C1 segment of cervical spinal cord (tissue), 14 donors: ENCODE data around the gene SMAD4.

Experiments
- DNase-seq, 14 donors: peaks; one replicate each; lab custom pipeline; 2025; lab: John Stamatoyannopoulos, UW

Gene SMAD4

GRCh38 chr18:51021226-51021965 is 8.6 kb upstream of the SMAD4 start:
- DNase-seq, result peak in 1 of 14 donors; percentile 32

DNA sequence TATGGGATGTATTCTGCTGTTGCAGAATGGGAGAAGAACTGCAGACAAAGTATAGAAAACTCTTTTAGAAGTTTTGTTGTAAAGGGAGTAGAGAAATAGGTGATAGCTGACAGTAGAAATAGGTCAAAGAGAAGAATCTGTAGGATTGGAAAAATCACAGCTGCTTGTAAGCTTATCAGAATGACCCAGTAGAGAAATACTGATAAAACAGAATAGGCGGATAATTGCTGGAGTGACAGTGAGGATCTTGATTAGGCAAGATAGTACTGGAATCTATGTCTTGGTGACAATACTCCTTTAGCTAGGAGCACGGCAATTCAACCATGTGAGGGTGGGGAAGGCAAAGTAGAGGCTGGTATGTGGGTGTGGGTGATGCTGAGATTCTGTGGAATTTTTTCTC is 4.5 kb upstream of the SMAD4 start:
- DNase-seq, result no peak

GRCh38 chr18:51028201-51028805 is 1.7 kb upstream of the SMAD4 start:
- peak in 2 of 14 donors; percentile 36 to 95 for DNase-seq

DNA sequence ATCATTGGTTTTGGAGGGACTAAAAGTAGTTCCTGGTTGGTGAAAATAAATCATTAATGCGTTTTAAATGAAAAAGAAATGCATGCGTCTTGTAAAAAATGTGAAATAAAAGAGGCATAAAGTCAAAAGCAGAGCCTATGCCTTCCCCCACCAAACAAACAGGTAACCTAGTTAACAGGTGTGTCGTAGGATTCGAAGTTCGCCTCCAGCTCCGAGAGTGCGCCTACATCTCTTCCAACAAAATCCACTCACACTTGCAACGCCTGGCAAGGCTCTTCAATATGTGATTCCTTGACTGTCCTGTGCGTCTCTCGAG is 677 bp upstream of the SMAD4 start:
- no peak for DNase-seq

DNA sequence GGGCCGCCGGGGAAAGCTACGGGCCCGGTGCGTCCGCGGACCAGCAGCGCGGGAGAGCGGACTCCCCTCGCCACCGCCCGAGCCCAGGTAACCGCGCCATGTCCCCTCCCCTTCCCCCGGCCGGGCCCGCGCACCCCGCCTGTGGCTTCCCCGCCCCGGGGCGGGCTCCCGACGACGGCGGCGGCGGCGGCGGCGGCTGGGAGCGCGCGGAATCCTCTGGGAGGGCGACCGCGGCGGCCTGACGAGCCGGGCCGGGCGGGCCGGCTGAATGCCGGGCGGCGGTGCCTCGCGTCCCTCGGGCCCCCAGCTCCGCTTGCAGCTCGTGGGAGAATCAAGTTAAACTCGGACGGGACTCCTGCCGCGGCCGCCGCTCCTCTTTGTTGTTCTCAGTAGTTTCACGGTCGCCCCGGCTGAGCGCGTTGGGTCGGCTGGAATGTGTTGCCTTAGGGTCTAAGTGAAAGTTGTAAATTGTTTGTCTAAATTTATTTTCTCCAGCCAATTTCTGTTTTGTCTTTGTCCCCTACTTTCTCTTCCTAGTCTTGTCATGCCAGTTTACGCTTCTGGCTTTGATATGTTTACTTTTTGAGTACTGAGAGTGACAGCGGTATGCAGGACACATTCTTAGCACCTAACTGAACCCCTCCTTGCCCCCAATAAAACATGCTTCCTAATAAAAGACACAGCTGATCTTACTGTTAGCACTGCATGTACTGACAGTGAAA is 685 bp downstream of the SMAD4 start:
- peak in 12 of 14 donors; percentile 39 to 88 (median 68) for DNase-seq

DNA sequence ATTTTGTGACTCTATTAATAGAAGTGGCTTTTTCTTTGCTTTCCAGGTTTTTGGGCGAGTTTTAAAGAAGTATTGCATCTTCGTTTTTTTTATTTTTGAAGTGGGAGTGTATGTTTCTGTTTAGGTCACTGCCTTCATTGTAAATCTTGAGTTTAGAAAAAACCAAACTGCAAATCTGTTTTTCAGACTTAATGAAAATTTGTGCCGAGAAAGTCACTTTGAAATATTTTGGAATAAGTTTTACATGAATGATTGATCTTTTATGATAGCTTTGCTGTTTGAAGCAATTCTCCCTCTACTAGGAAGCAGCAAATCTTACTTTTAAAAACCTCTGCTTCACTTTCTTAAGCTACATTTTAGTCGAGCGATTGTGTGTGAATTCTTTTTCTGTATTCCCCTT is 2.2 kb downstream of the SMAD4 start:
- DNase-seq, result no peak

DNA sequence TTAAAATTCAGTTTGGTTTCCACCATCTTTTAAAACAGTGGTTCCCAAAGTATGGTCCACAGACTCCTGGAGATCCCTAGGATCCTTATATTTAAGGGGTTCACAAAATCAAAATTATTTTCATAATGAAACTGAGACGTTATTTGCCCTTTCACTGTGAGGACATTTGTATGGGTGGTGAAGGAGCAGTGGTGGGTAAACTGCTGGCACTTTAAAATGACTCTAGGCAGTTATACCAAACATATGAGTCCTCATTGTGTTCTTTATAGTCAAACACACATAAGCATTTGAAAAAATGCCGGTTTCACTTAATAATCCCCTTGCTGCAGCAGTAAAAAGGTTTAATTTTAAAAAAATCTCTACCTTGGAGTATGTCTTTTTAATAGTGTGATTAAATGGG is 7.2 kb downstream of the SMAD4 start:
- DNase-seq, result no peak

DNA sequence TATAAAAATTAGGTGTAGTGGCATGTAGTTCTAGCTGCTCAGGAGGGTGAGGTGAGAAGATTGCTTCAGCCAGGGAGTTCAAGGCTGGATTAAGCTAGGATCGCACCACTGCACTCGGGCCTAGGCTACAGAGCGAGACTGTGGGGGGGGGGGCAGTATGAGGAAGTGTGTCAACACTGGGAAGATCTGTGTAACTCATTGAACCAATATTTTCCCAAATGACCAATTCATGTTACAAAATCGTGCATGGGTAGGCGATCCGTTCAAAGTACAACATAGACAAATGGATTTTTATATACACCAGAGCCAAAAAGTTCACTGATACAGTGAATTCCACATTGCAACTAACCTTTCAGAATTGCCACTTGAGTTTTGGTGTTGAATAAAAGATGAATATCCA is 8.1 kb downstream of the SMAD4 start:
- no peak for DNase-seq

DNA sequence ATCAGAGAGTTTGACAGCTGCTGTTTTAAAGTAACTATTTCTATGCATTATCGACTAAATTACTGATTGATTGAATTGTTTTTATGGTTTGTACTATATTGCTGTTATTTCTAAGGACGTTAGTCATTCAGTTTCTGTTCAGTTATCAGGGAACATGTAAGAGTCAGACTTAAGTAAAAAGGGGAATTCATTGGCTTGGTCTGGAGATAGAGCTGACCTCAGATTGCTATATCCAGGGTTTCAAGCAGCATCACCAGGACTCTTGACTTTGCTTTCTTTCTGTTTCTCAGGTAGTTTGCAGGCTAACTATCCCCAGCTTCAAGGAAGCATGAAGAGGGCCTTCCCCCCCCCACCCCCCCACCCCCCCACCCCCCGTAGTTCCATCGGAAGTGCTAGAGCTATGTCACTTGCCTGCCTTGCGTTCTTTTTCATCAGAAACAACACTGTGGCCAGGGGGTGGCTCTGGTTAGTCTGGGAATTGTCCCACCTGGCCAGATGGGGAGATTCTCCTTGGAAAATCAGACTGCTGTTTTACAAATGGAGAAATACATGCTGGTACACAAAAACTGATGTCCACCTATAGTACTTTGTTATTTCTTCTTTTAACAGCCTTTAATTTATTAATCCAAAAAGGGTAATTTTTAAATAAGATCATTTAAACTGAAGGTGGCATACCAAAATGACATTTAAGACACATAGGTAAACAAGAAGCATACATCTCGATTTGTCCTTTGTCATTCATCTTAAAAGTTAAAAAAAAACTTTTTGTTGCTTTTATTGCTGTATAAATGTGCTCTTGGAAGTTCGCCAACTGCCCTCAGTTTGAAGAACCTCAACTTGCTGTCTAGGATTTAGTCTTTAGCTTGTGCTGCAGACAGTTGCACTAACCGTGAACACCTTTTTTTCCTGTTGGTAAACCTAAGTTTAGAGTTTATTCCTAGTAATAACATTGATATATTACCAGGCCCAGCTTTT is 9.4 kb downstream of the SMAD4 start:
- no peak for DNase-seq

- DNase-seq, result no peak
These were observed 11.8 kb downstream of the SMAD4 start for GRCh38 chr18:51041677-51042352.

DNA sequence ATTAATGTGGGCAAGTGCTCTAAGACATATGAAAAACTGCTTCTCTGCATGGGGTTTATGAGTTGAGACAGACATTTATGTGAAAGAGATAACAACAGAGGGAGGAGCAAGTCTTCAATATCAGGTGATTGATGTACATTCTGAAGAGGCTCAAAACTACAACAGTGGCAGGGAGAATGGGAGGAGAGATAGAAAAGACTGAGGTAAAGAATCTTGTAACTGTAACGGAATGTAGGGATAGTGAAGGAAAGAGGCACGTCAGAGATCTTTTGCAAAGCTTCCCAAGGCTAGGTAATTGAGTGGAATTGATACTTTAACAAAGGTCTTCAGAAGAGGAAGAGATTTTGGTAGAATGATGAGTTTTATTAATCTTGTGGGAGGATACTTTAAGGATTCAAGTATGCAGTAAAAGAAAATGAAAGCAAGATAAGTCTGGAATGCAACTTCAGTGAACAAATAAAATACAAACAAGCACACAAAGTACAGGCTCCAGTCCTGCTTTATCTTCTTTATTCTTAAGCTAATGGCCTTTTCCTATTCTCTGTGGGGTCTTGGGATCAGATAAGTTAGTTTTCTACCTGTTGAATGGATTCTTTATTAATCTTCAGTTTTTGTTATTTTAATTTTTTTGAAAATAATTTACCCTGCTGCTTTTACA is 15.0 kb downstream of the SMAD4 start:
- no peak for DNase-seq

- DNase-seq, result no peak
These were observed 18.2 kb downstream of the SMAD4 start for GRCh38 chr18:51048190-51048589.

DNA sequence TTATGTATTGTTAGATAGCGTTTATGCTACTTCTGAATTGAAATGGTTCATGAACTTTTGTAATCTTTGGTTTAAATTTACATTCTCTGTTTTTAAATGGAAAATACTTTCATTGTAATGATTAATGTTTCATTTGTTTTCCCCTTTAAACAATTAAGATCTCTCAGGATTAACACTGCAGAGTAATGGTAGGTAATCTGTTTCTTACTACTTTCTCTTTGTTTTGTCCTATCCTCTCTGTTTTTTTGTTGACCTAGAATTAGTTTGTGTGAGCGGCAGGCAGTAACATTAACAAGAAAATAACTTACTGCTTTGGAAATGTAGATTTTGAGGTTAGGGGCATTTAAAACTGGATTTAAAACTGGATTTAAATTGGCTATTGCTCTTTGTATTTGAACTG is 19.1 kb downstream of the SMAD4 start:
- DNase-seq, result no peak

DNA sequence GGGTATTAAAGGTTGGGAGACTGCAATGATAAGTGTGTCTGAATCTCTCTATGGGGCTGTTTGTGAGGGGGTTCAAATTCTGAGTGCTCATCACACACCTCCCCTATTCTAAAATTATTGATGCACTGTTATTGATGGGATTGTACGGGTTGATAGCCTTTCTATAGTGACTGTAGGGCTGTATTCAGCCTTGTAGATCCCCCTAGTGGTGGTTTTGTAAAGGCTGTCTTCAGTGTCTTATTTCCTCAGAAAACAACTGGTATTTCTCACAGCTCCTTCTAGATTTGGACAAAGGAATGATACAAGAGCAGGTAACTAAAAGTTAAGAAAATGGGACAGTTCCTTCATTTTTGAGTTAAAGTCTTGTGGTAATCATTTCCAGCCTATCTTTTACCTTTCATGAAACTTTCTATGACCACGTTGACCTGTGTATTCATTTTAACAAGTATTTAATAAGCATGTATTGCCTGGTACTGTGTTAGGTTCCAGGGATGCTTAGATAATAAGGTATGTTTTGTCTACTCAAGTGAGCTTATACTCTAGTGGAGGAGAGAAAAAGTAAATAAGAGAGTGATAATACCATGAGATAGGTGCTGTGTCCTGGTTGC is 21.2 kb downstream of the SMAD4 start:
- peak in 1 of 14 donors; percentile 29 for DNase-seq

- DNase-seq, result no peak
These were observed 23.8 kb downstream of the SMAD4 start for GRCh38 chr18:51053814-51054213.

DNA sequence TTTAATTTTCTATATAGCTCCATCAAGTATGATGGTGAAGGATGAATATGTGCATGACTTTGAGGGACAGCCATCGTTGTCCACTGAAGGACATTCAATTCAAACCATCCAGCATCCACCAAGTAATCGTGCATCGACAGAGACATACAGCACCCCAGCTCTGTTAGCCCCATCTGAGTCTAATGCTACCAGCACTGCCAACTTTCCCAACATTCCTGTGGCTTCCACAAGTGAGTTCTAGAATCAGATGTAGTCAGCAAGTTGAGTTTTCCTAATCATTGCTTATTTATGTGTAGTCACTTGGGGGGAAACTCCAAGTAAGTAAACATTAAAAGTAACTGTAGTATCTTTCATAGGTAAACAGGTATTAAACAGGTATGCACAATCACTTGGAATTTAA is 24.8 kb downstream of the SMAD4 start:
- no peak for DNase-seq

GRCh38 chr18:51059969-51060368 is 30.0 kb downstream of the SMAD4 start:
- DNase-seq, result no peak

- DNase-seq, result no peak
These were observed 34.2 kb downstream of the SMAD4 start for GRCh38 chr18:51064256-51064655.

- no peak for DNase-seq
These were observed 36.3 kb downstream of the SMAD4 start for GRCh38 chr18:51066273-51066672.

GRCh38 chr18:51068105-51068504 is 38.1 kb downstream of the SMAD4 start:
- no peak for DNase-seq
